SK-N-SH treated with all-trans-retinoic acid at 6 μM for 48 hours (cell line): Measurements from ENCODE around the gene ING1.

ENCODE experiments used
- ATAC-seq: fragments of 200-7000 bp; cut with Tn5 transposase; 3 replicates; pipeline ENCODE4 v1.9.1; 2020; ENCODE audit warnings: mild to moderate bottlenecking, moderate library complexity
- ARNTL ChIP-seq: fragments of 450-650 bp; formaldehyde crosslinking; IDR thresholded peaks from 2 replicates; pipeline ENCODE4 v1.5.0; 2020; ENCODE audit warnings: low read depth, mild to moderate bottlenecking, moderate library complexity, borderline replicate concordance
- BACH2 ChIP-seq: fragments of 250-450 bp; sonication (Bioruptor Pico); IDR thresholded peaks from 2 replicates; pipeline ENCODE4 v1.9.0; 2021; ENCODE audit warnings: mild to moderate bottlenecking, borderline replicate concordance
- CSDC2 ChIP-seq: fragments of 250-450 bp; sonication (Bioruptor Pico); IDR thresholded peaks from 2 replicates; pipeline ENCODE4 v1.5.0; 2020; ENCODE audit warnings: mild to moderate bottlenecking, moderate library complexity
- CSRNP3 ChIP-seq: fragments of 250-450 bp; sonication (Bioruptor Pico); IDR thresholded peaks from 2 replicates; pipeline ENCODE4 v1.5.1; 2021; ENCODE audit warnings: mild to moderate bottlenecking, moderate library complexity
- ESRRG ChIP-seq: fragments of 250-450 bp; sonication (Bioruptor Pico); IDR thresholded peaks from 2 replicates; pipeline ENCODE4 v1.6.1; 2021; ENCODE audit warnings: mild to moderate bottlenecking
- GLIS3 ChIP-seq: fragments of 250-450 bp; sonication (Bioruptor Pico); IDR thresholded peaks from 2 replicates; pipeline ENCODE4 v1.5.0; 2020; ENCODE audit warnings: mild to moderate bottlenecking, moderate library complexity
- ISL1 ChIP-seq: fragments of 250-450 bp; sonication (Bioruptor Pico); IDR thresholded peaks from 2 replicates; pipeline ENCODE4 v2.1.2; 2022; ENCODE audit warnings: mild to moderate bottlenecking, moderate library complexity
- OSR1 ChIP-seq: fragments of 250-450 bp; sonication (Bioruptor Pico); IDR thresholded peaks from 2 replicates; pipeline ENCODE4 v1.8.0; 2022; ENCODE audit warnings: moderate library complexity, mild to moderate bottlenecking, inconsistent platforms
- PATZ1 ChIP-seq: fragments of 250-450 bp; sonication (Bioruptor Pico); IDR thresholded peaks from 2 replicates; pipeline ENCODE4 v1.8.0; 2020; ENCODE audit warnings: mild to moderate bottlenecking, moderate library complexity, borderline replicate concordance
- PPARA ChIP-seq: fragments of 250-450 bp; sonication (Bioruptor Pico); IDR thresholded peaks from 2 replicates; pipeline ENCODE4 v1.5.0; 2020; ENCODE audit warnings: mild to moderate bottlenecking, borderline replicate concordance
- RARB ChIP-seq: fragments of 250-450 bp; sonication (Bioruptor Pico); IDR thresholded peaks from 2 replicates; pipeline ENCODE4 v1.8.0; 2021; ENCODE audit warnings: mild to moderate bottlenecking, moderate library complexity
- SNAI2 ChIP-seq: fragments of 250-450 bp; sonication (Bioruptor Pico); IDR thresholded peaks from 2 replicates; pipeline ENCODE4 v1.5.0; 2020; ENCODE audit warnings: mild to moderate bottlenecking, moderate library complexity
- TCF4 ChIP-seq: fragments of 250-450 bp; sonication (Bioruptor Pico); IDR thresholded peaks from 2 replicates; pipeline ENCODE4 v1.8.0; 2021; ENCODE audit warnings: mild to moderate bottlenecking, moderate library complexity, borderline replicate concordance
- TSHZ2 ChIP-seq: fragments of 250-450 bp; sonication (Bioruptor Pico); IDR thresholded peaks from 2 replicates; pipeline ENCODE4 v1.5.0; 2020; ENCODE audit warnings: mild to moderate bottlenecking, moderate library complexity
- ZFP3 ChIP-seq: fragments of 250-450 bp; sonication (Bioruptor Pico); IDR thresholded peaks from 2 replicates; pipeline ENCODE4 v1.5.0; 2020; ENCODE audit warnings: mild to moderate bottlenecking, moderate library complexity
- ZFP30 ChIP-seq: fragments of 450-650 bp; formaldehyde crosslinking; IDR thresholded peaks from 2 replicates; pipeline ENCODE4 v1.5.0; 2022; ENCODE audit warnings: mild to moderate bottlenecking, moderate library complexity
- ZNF565 ChIP-seq: fragments of 450-650 bp; formaldehyde crosslinking; conservative IDR thresholded peaks from 2 replicates; pipeline ENCODE4 v1.5.0; 2020; ENCODE audit warnings: low read depth, mild to moderate bottlenecking, moderate library complexity
- ZNF70 ChIP-seq: fragments of 450-650 bp; formaldehyde crosslinking; IDR thresholded peaks from 2 replicates; pipeline ENCODE4 v1.5.0; 2020; ENCODE audit warnings: mild to moderate bottlenecking, moderate library complexity
- TF ChIP-seq, protein P1 (sequence below): fragments of 250-450 bp; sonication (Bioruptor Pico); IDR thresholded peaks from 2 replicates; pipeline ENCODE4 v1.5.1; 2020; ENCODE audit warnings: low read depth, mild to moderate bottlenecking, moderate library complexity

Gene ING1

GRCh38 chr13:110713642-110713952 lies at the start of gene ING1:
TSS of gene ING1 (plus strand) at chr13:110713700. CDS start at chr13:110714150, 450 bp downstream.
- TF ChIP-seq BACH2 (CRISPR knock-in tag) (no peak), PPARA (no peak), ZNF565 (no peak), ARNTL (CRISPR knock-in tag) (no peak), ESRRG (no peak), ZNF70 (no peak), ISL1 (CRISPR knock-in tag) (no peak), SNAI2 (CRISPR knock-in tag) (no peak)
- no peak for ATAC-seq

- no peak for TF ChIP-seq ZFP30 (CRISPR knock-in tag)
- TF ChIP-seq PATZ1 (CRISPR knock-in tag): no peak
- TF ChIP-seq RARB (CRISPR knock-in tag): no peak
- no peak for TF ChIP-seq CSRNP3
- TF ChIP-seq ZFP3 (CRISPR knock-in tag): no peak
- TF ChIP-seq CSDC2 (CRISPR knock-in tag): no peak
- TF ChIP-seq TCF4 (CRISPR knock-in tag): no peak
- no peak for TF ChIP-seq ZNF565
- no peak for TF ChIP-seq SNAI2 (CRISPR knock-in tag)
- no peak for TF ChIP-seq ISL1 (CRISPR knock-in tag)
- no peak for ATAC-seq
These were observed 49.5 kb upstream of the ING1 start for GRCh38 chr13:110664041-110664440.

- no peak for ATAC-seq
- TF ChIP-seq CSDC2 (CRISPR knock-in tag) (no peak), TSHZ2 (CRISPR knock-in tag) (no peak), TCF4 (CRISPR knock-in tag) (no peak), BACH2 (CRISPR knock-in tag) (no peak), RARB (CRISPR knock-in tag) (no peak), OSR1 (CRISPR knock-in tag) (no peak)
- TF ChIP-seq, protein P1, sequence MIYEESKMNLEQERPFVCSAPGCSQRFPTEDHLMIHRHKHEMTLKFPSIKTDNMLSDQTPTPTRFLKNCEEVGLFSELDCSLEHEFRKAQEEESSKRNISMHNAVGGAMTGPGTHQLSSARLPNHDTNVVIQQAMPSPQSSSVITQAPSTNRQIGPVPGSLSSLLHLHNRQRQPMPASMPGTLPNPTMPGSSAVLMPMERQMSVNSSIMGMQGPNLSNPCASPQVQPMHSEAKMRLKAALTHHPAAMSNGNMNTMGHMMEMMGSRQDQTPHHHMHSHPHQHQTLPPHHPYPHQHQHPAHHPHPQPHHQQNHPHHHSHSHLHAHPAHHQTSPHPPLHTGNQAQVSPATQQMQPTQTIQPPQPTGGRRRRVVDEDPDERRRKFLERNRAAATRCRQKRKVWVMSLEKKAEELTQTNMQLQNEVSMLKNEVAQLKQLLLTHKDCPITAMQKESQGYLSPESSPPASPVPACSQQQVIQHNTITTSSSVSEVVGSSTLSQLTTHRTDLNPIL (CRISPR knock-in tag): no peak
These were observed 48.8 kb upstream of the ING1 start for GRCh38 chr13:110664673-110665072.

DNA sequence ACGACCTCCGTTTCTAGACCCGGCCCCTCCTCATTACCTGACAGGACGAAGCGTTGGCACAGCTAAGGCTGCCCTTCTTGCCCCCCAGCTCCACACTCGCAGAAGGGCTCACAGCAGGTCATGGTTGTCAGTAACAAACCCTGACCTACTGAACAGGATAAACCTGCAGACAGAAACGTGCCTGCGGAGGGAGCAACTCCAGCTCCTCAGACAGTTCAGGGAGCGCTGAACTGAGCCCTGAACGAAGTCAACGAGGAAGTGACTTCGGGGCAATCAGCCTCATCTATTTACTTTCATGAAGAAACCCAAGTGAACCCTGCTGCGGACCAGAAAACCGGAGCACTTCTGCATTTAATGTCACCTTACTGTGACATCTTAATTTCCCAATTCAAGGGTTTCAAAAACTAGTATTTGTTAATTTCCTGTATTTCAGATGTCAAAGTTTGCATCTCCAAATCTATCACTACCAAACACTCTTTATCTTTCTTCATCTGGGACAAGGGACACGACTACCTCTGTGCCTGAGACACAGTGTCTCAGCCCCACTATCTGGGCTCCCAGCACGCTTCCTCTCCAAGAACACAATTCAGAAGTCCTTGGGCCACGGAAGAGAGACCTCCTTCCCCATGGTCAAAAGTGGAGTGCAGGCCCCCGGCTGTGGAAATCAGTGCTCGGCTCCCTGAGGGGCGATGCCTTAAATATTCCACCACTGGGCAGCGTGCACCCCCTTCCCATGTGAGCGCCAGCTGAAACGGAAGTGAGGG lies 47.8 kb upstream of the ING1 start:
- TF ChIP-seq ZNF70: no peak
- TF ChIP-seq ARNTL (CRISPR knock-in tag): no peak
- no peak for ATAC-seq

GRCh38 chr13:110666255-110666533 lies 47.3 kb upstream of the ING1 start:
- ATAC-seq: no peak
- TF ChIP-seq ZNF565: no peak
- no peak for TF ChIP-seq OSR1 (CRISPR knock-in tag)
- TF ChIP-seq CSDC2 (CRISPR knock-in tag): no peak
- TF ChIP-seq PPARA: no peak
- TF ChIP-seq ARNTL (CRISPR knock-in tag): no peak
- TF ChIP-seq TCF4 (CRISPR knock-in tag): no peak
- TF ChIP-seq GLIS3 (CRISPR knock-in tag): no peak
- TF ChIP-seq, protein P1 (CRISPR knock-in tag): no peak
- TF ChIP-seq ZNF70: no peak
- no peak for TF ChIP-seq ISL1 (CRISPR knock-in tag)
- no peak for TF ChIP-seq SNAI2 (CRISPR knock-in tag)
